Fibroblast of gingiva (primary cell): Measurements from ENCODE around the gene AHNAK2.

Experiments used
- DNase-seq: peaks from one replicate; pipeline ENCODE4 v3.0.0-alpha.2; 2011; ENCODE audit warnings: low read depth

Gene AHNAK2

GRCh38 chr14:104986487-104987164, 8.5 kb upstream of the AHNAK2 start:
- no peak for DNase-seq

DNA sequence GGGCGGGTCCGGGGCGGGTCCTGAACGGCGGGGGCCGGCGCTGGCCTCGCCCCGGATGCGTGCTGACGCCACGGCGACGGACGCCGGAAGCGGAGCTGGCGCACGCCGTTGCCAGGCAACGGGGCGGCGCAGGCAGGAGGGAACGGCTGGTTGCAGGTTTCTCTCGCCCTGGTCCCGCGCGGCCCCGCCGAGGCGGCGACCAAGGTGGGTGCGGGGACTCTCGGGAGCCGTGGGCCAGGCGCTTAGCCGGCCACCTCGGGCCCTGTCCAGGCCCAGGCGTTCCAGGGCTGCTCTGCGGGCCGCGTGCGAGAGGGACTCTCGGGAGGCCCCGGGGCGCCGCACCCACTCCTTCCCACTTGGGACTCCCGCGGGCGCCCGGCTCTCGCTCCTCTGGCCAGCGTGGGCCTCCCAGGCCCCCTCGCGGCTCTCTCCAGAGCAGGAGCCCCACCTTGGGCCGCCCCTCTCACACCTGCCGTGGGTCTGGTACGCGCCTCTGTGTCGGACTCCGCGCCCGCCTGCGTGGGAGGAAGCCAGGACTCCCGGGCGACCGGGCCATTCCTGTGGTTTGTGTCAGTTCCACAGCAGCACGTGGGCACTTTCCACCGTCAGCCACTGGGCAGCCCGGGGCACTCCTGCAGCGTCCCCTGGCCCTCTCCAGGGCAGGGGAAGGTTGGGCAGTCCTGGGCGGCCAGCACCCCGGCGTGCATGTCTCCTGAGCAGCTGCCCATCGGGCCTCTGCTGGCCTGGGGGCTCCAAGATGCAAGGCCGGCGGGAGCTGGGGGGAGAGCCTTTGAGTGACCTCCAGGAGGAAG, 7.7 kb upstream of the AHNAK2 start, which contains the start of gene CLBA1:
Gene CLBA1, plus strand, starts transcription at position 114 of the 812 bp plus-strand sequence. Its CDS starts 644 bp downstream, at position 758.
- DNase-seq = peak; percentile 89

GRCh38 chr14:104984056-104984894, 6.1 kb upstream of the AHNAK2 start:
- no peak for DNase-seq

DNA sequence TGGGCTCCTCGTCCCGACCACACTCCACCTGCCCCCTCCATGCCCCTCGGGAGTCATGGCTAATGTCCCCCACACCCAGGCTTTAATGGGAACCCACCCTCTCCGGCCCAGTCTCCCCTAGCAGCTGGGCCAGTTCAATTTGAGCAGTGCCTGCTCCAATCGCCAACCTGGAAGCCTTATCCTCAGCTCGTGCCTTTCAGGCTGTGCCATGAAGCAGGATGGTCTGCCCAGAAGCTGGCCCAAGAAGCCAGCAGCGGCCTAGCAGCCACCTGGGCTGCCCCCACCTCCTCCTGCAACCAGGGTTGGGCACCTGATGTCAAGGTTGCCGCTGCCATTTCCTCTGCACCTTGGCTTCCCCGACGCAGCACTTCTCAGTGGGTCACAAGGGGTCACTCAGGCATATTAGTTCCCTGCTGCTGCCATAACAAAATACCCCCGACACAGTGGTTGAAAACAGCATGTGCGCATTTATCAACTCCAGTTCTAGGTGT, 5.1 kb upstream of the AHNAK2 start:
- no peak for DNase-seq

- no peak for DNase-seq
Measured at GRCh38 chr14:104982548-104983230, 4.5 kb upstream of the AHNAK2 start.

GRCh38 chr14:104981699-104982541, 3.7 kb upstream of the AHNAK2 start:
- DNase-seq = no peak

- no peak for DNase-seq
Measured at GRCh38 chr14:104980611-104981531, 2.7 kb upstream of the AHNAK2 start.

GRCh38 chr14:104979758-104980610, 1.8 kb upstream of the AHNAK2 start:
- no peak for DNase-seq

GRCh38 chr14:104978746-104979691, 845 bp upstream of the AHNAK2 start:
- no peak for DNase-seq

- no peak for DNase-seq
Measured at GRCh38 chr14:104977008-104977680, 1.0 kb downstream of the AHNAK2 start.

- peak; percentile 73 for DNase-seq
Measured at GRCh38 chr14:104976198-104977007, 1.8 kb downstream of the AHNAK2 start.

GRCh38 chr14:104975481-104976197, 2.5 kb downstream of the AHNAK2 start:
- no peak for DNase-seq

- DNase-seq = no peak
Measured at GRCh38 chr14:104974665-104975390, 3.3 kb downstream of the AHNAK2 start.

DNA sequence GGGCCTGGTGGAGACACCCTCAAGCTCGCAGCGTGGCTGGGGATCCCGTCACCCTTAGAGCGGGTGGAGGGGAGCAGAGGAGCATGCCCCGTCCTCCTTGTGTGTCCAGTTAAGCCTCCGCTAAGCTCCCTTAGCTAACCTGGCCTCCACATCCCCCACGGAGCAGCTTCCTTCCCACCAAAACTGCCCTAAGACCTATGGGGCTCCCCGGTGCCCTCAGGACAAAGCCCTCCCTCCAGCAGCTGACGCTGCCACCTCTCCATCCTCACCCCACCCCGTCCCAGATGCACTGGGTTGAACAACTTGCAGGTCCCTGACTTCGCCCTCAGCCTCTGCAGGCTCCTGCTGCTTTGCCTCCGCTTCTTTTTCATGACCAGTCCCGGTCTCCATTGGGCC, 4.0 kb downstream of the AHNAK2 start:
- no peak for DNase-seq
